Fibroblast of lung (primary cell): ENCODE results near the gene CDH4.

Experiments
- EZH2 ChIP-seq: IDR thresholded peaks from 2 replicates; pipeline ENCODE4 v1.5.1; 2012; ENCODE audit warnings: low read length, control low read depth, mild to moderate bottlenecking; ENCODE audit errors: missing control alignments
- TF ChIP-seq, protein P1 (sequence below), 2 donors: IDR thresholded peaks in 1 of 2; conservative IDR thresholded peaks in 1 of 2; 1 replicate in 1 of 2; 2 replicates in 1 of 2; pipeline ENCODE4 v1.5.1; 2011 to 2012; ENCODE audit warnings: low read length in 2 of 2, control low read depth in 1 of 2, inconsistent platforms in 1 of 2, low read depth in 1 of 2, mild to moderate bottlenecking in 1 of 2

DNA sequence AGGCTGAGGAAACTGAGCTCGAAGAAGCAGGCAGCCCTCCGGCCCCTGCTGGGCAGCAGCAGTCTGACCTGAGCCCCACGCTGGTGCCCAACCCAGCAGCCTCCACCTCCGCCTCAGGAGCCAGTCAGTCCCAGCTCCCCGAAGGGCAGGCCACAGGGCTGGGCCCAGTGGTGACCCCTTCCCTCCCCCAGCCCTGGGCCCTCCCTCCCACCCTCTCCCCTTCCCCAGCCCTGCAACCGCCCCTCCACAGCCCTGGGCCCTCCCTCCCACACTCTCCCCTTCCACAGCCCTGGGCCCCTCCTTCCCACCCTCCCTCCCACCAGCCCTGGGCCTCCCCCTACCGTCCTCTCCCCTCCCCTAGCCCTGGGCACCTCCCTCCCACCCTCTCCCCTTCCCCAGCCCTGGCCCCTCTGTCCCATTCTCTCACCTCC is 698.6 kb downstream of the CDH4 start:
- TF ChIP-seq, protein P1, sequence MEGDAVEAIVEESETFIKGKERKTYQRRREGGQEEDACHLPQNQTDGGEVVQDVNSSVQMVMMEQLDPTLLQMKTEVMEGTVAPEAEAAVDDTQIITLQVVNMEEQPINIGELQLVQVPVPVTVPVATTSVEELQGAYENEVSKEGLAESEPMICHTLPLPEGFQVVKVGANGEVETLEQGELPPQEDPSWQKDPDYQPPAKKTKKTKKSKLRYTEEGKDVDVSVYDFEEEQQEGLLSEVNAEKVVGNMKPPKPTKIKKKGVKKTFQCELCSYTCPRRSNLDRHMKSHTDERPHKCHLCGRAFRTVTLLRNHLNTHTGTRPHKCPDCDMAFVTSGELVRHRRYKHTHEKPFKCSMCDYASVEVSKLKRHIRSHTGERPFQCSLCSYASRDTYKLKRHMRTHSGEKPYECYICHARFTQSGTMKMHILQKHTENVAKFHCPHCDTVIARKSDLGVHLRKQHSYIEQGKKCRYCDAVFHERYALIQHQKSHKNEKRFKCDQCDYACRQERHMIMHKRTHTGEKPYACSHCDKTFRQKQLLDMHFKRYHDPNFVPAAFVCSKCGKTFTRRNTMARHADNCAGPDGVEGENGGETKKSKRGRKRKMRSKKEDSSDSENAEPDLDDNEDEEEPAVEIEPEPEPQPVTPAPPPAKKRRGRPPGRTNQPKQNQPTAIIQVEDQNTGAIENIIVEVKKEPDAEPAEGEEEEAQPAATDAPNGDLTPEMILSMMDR (conservative IDR thresholded peaks at IDR 0.05 in 1 of 2, IDR thresholded peaks at IDR 0.05 in 1 of 2; ENCODE audit: low read depth in 1 of 2, low read length in 2 of 2) = no peak
- TF ChIP-seq EZH2 = no peak
